Upper lobe of left lung (tissue), 6 donors: Measurements from ENCODE around the gene HLA-DQA1. TPM values are rescaled to one million over a fixed set of nuclear protein-coding genes. Genes with fewer than 3 reads are reported as not detected.
"Not testable (repeated sequence)": the region's sequence is repeated elsewhere in the genome, so short reads cannot be mapped to it uniquely, and the experiment has no call there.

Experiments
- ATAC-seq, 2 donors: fragments of 200-7000 bp; cut with Tn5 transposase; one replicate each; pipeline ENCODE4 v1.9.1; 2022; ENCODE audit warnings: mild to moderate bottlenecking in 2 of 2, moderate library complexity in 2 of 2; ENCODE audit not compliant: low FRiP score in 2 of 2
- DNase-seq, 2 donors: peaks; one replicate each; pipeline ENCODE4 v3.0.0-alpha.2; 2019 to 2020
- H3K27ac ChIP-seq, 4 donors: fragments of 200-600 bp; sonication (generic); one replicate each; pipeline ENCODE4 v1.5.1; 2016 to 2019
- H3K27me3 ChIP-seq, 4 donors: fragments of 200-600 bp; sonication (generic); one replicate each; pipeline ENCODE4 v1.5.1; 2017 to 2019
- H3K36me3 ChIP-seq, 4 donors: fragments of 200-600 bp; sonication (generic); one replicate each; pipeline ENCODE4 v1.5.1; 2016 to 2019
- H3K4me1 ChIP-seq, 4 donors: fragments of 200-600 bp; sonication (generic); one replicate each; pipeline ENCODE4 v1.5.1; 2018 to 2019
- H3K4me3 ChIP-seq, 4 donors: fragments of 200-600 bp; sonication (generic); one replicate each; pipeline ENCODE4 v1.5.1; 2017 to 2019; ENCODE audit warnings: mild to moderate bottlenecking in 2 of 4, moderate library complexity in 1 of 4
- H3K9me3 ChIP-seq, 4 donors: fragments of 200-600 bp; sonication (generic); one replicate each; pipeline ENCODE4 v1.5.1; 2018 to 2019
- CTCF ChIP-seq, 6 experiments: fragments of 450-650 bp in 4 of 6; fragments of 200-600 bp in 2 of 6; sonication (generic) in 2 of 6; IDR thresholded peaks; one replicate each; pipeline ENCODE4 v1.5.1; 2016 to 2019; ENCODE audit warnings: antibody characterized with exemption in 6 of 6
- EP300 ChIP-seq, 4 donors: sonication (generic); formaldehyde crosslinking; IDR thresholded peaks; one replicate each; pipeline ENCODE4 v1.5.1; 2017; ENCODE audit warnings: antibody characterized with exemption in 4 of 4, control low read depth in 2 of 4
- POLR2A ChIP-seq, 4 donors: fragments of 450-650 bp; IDR thresholded peaks; one replicate each; pipeline ENCODE4 v1.5.1; 2016 to 2017; ENCODE audit warnings: antibody characterized with exemption in 4 of 4, mild to moderate bottlenecking in 2 of 4
- POLR2AphosphoS5 ChIP-seq, 2 donors: sonication (generic); formaldehyde crosslinking; IDR thresholded peaks; one replicate each; pipeline ENCODE4 v1.5.1; 2017; ENCODE audit warnings: antibody characterized with exemption in 2 of 2
- WGBS, 2 donors: methylation state at CpG; one replicate each; pipeline ENCODE4 v1.1.5; 2017 to 2018; 5-methylcytosine and 5-hydroxymethylcytosine counted together
- total RNA-seq, 6 donors: library from RNA; depleted of rRNA in 4 of 6; stranded (reverse); fragments of >200 nt in 4 of 6; gene quantifications; one replicate each; pipeline versions ENCODE4 v1.1.0 to v1.2.1, GENCODE V29; 2016 to 2021
- donor health status: DM: no; HTN: no; CAD: no; lungs with moderate emphysema.
- donor health status: DM: no; HTN: yes; CAD: no; lungs with severe emphysema.

Gene HLA-DQA1
- total RNA-seq, 6 donors from 2014 or later: 7.8 to 476 (median 122) TPM; not detected in 1

- H3K4me1 ChIP-seq: no peaks in the 10 kb centered on the region
- TF ChIP-seq POLR2A (IDR thresholded peaks at IDR 0.05) (no peak), POLR2AphosphoS5 (IDR thresholded peaks at IDR 0.05) (no peak), CTCF (IDR thresholded peaks at IDR 0.05) (no peak), EP300 (IDR thresholded peaks at IDR 0.05) (no peak)
- no peaks in the 10 kb centered on the region for H3K36me3 ChIP-seq
- no peaks in the 10 kb centered on the region for H3K27me3 ChIP-seq
- no peak for DNase-seq
- no peaks in the 10 kb centered on the region for H3K9me3 ChIP-seq
- ATAC-seq: no peak
- no peak overlapping the region for H3K4me3 ChIP-seq
- 69 to 83% methylated on average over 6 of the region's 6 CpGs for WGBS, 2 donors
- H3K27ac ChIP-seq: no peak overlapping the region
Observed at GRCh38 chr6:32645047-32645703, 8.0 kb downstream of the HLA-DQA1 start.

- no peak for TF ChIP-seq POLR2A (IDR thresholded peaks at IDR 0.05)
- no peak for TF ChIP-seq CTCF (IDR thresholded peaks at IDR 0.05)
- no peak for TF ChIP-seq POLR2AphosphoS5 (IDR thresholded peaks at IDR 0.05)
- no peak for TF ChIP-seq EP300 (IDR thresholded peaks at IDR 0.05)
- Histone ChIP-seq H3K27ac (no peak overlapping the region), H3K36me3 (no peaks in the 10 kb centered on the region), H3K4me1 (no peaks in the 10 kb centered on the region), H3K4me3 (no peak overlapping the region), H3K9me3 (no peaks in the 10 kb centered on the region), H3K27me3 (no peaks in the 10 kb centered on the region)
- no peak for DNase-seq
- 49 to 56% methylated on average over 2 of the region's 2 CpGs for WGBS, 2 donors
- ATAC-seq: no peak
Observed at GRCh38 chr6:32655203-32655710, 18.1 kb downstream of the HLA-DQA1 start.

- not testable (repeated sequence) for H3K27ac ChIP-seq, H3K36me3 ChIP-seq, H3K4me3 ChIP-seq, H3K27me3 ChIP-seq, H3K4me1 ChIP-seq, ATAC-seq, H3K9me3 ChIP-seq, DNase-seq
- 22 to 54% methylated on average over 5 of the region's 6 CpGs for WGBS, 2 donors
Observed at GRCh38 chr6:32657329-32657728, 20.1 kb downstream of the HLA-DQA1 start.

DNA sequence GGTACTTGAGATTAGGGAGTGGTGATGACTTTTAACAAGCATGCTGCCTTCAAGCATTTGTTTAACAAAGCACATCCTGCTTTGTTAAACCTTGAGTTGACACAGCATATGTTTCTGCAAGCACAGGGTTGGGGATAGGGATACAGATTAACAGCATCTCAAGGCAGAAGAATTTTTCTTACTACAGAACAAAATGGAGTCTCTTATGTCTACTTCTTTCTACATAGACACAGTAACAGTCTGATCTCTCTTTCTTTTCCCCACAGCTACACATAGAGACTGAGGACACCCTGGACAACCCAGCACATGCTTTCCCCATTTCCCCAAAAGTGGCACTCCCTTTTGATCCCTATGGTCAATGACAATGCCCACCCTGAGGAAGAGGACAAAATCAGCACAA, 20.6 kb downstream of the HLA-DQA1 start:
- not testable (repeated sequence) for DNase-seq, H3K27ac ChIP-seq

GRCh38 chr6:32658268-32658897, 21.2 kb downstream of the HLA-DQA1 start:
- Histone ChIP-seq H3K36me3 (no peaks in the 10 kb centered on the region), H3K4me1 (no peaks in the 10 kb centered on the region), H3K27me3 (no peaks in the 10 kb centered on the region), H3K9me3 (no peaks in the 10 kb centered on the region), H3K4me3 (no peak overlapping the region), H3K27ac (no peak overlapping the region)
- TF ChIP-seq POLR2AphosphoS5 (IDR thresholded peaks at IDR 0.05) (no peak), CTCF (IDR thresholded peaks at IDR 0.05) (no peak), EP300 (IDR thresholded peaks at IDR 0.05) (no peak), POLR2A (IDR thresholded peaks at IDR 0.05) (no peak)
- DNase-seq (no peak), ATAC-seq (peak; percentile 19 to 22)
- 51 to 73% methylated on average over 6 of the region's 6 CpGs for WGBS, 2 donors

More for the DNA sequence above, 20.6 kb downstream of the HLA-DQA1 start:
- H3K36me3 ChIP-seq, ATAC-seq, H3K4me3 ChIP-seq, H3K9me3 ChIP-seq, H3K4me1 ChIP-seq, H3K27me3 ChIP-seq: not testable (repeated sequence)
